ENCODE data around the gene PRSS56. TPM values are rescaled to one million over a fixed set of nuclear protein-coding genes. Genes with fewer than 3 reads are reported as not detected.

Gene PRSS56
- total RNA-seq, 1 donor from 2014 or later, result not detected

- no peak for DNase-seq (ENCODE audit: low spot score)
- intact Hi-C loops (cut with DNase I), result no loop called here
Observed at GRCh38 chr2:232485757-232486557, 34.2 kb upstream of the PRSS56 start.

DNA sequence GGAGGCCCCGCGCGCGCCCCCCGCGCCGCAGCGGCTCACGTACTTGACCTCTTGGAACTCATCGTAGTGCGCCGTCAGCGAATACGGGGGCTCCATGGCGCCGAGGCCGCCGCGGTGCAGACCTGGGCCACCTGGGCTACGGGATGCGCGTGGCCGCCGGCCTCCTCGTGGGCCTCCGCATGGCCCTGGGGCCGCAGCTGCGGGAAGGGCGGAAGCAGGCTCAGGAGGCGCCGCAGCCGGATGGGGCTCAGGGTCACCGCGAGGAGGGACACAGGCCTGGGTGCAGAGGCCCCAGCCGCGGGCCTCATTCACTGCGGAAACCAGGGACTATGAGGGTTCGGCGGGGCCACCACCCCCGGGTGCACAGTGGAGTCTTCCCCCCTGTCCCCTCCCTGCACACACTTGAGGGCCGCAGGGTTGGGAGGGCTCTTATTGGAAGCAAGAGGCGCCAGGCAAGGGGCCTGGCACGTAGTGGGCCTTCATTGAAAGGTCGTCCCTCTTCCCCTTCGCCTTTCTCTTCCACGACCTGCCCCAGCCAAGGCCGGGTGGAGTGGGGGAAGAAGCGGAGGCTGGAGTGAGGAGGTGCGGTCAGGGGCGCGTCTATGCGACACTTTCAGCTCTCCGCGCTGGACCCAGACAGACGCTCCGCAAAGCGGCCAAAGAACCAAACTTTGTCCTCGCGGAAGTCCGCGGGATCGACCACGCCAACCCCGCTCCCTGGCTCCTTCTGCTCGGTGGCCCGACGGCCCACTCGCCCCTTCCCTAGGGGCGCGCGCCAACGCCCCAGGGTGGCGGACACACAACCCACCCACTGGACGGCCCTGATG, 33.4 kb upstream of the PRSS56 start:
- no peak for DNase-seq (ENCODE audit: low spot score)
- intact Hi-C loops (cut with DNase I), result no loop called here

DNA sequence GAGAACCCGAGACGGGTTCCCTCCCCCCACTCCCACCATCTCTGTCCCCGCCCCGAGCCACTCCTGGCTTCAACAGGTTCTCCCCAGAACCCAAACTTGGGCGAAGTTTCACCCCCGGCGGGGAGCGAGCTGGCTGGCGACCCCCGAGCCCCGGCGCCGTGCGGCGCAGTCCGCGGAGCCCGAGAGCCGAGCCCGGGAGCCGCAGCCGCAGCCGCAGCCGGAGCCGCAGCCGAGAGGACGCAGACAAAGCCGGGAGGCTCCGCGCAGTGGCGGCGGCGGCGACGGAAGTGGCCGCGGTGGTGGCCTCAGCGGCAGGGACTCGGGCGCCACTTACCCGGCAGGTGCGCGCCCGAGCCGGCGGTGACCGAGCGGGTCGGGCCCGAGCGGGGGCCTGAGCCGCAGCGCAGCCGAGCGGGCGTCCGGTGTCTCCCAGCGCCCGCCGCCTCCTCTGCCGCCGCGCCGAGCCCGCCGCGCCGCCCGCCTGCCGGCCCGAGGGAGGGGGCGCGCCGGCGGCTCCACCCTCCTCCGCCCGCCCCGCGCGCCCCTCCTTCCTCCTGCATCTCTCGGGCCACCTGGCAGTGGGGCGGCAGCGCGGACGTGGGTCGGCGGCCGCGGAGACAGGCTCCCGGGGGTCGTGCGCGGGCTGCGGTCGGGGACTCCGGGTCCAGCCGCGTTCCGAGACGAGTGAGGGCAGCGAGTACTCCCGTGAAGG, 32.6 kb upstream of the PRSS56 start, which contains the start of gene ECEL1:
Gene ECEL1 (minus strand): TSS at position 450 of the 712 bp plus-strand sequence. CDS start 1,181 bp downstream, outside the sequence.
- intact Hi-C loops (cut with DNase I), result no loop called here

GRCh38 chr2:232488097-232488711, 32.0 kb upstream of the PRSS56 start:
- DNase-seq (ENCODE audit: low spot score), result no peak

More for the DNA sequence above, 32.6 kb upstream of the PRSS56 start, which contains the start of gene ECEL1:
- no peak for DNase-seq (ENCODE audit: low spot score)

DNA sequence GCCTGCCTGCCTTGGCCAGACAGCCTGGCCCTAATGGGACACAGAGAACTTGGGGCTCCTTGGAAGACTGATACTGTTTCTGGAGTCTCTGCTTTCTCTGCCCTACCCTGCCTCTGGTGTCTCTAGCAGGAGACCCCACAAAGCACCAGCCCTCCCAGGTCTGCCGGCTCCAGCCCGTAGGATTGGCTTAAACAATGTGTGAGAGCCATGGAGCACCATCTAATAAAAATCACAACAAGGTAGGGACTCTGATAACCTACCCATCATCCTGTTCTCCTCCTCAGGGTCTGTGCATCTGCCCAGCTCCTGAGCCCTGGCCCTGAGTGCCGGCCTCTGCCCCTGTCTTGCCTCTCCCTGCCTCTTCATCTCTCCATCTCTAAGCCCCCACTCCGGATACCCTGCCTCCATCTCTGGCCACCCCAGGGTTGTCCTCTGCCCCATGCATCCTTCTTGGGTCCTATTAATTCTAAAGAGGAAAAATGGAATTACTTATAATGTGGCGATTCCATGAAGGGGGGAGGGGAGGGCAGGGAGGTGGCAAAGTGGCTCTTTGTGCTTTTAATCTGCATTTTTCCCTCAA, 31.4 kb upstream of the PRSS56 start:
- intact Hi-C loops (cut with DNase I), result no loop called here
- no peak for DNase-seq (ENCODE audit: low spot score)

More at GRCh38 chr2:232488097-232488711, 32.0 kb upstream of the PRSS56 start:
- intact Hi-C loops (cut with DNase I), result no loop called here

GRCh38 chr2:232489516-232490220, 30.5 kb upstream of the PRSS56 start:
- DNase-seq (ENCODE audit: low spot score), result no peak
- intact Hi-C loops (cut with DNase I), result loop anchor here (5.0 kb wide), 1 partner anchor 977 kb away; no protein-coding TSS in a partner anchor

GRCh38 chr2:232490221-232491138, 29.7 kb upstream of the PRSS56 start:
- intact Hi-C loops (cut with DNase I), result loop anchor here (5.0 kb wide), 1 partner anchor 978 kb away; no protein-coding TSS in a partner anchor
- DNase-seq (ENCODE audit: low spot score), result no peak

DNA sequence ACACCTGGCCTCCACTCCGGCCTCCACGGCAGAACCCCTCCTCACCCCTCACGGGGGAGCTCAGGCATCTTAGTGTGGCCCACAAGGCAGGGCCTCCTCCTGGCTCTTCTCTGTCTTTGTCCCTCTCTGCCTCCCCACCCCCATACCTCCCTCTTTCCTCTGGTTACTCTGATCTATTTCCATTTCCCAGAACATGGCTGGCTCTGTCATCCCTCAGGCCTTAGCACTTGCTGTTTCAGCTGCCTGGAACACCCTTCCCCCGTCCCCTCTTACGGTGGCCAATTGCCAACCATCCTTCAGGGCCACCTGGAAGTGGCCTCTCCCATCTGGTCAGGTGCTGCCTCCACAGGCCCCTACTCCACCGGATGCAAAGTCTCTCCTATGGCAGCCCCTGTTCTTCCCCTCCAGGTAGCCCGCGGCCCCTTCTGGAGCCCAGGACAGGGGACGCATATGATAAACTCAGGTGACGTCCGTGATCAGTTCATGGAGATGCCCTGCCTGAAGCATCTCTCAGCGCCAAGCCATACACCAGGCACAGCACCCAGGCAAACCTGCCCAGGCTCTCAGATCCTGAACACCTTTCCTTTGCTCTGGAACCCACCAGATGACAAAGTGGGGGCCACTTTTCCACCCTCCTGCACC, 28.9 kb upstream of the PRSS56 start:
- no peak for DNase-seq (ENCODE audit: low spot score)
- intact Hi-C loops (cut with DNase I), result loop anchor here (5.0 kb wide), 1 partner anchor 979 kb away; no protein-coding TSS in a partner anchor

DNA sequence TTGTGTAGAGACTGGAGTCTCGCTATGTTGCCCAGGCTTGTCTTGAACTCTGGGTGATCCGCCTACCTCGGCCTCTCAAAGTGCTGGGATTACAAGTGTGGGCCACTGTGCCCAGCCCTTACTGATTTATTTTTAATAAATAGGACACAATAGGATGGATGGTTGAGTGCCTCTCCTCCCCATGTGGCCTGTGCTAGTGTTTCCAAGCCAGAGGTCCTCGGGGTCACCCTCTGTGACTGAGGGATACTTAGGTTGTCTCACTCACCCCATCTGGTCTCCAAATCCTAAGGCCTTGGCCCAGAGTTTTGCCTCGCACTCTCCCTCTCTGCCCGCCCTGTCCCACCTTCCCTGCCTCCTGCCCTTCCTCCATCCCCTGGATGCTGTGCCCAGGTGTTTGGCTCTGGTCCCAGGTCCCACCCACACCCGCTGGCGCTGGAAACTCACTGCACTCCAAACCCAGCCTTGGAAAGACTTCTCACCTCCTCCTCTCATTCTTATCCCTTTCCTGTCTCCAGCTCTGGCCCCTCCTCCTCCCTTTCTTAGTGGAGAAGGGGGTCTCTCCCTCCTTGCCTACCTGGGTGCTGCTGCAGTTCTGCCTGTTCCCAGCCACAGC, 27.8 kb upstream of the PRSS56 start:
- intact Hi-C loops (cut with DNase I), result loop anchor here (5.0 kb wide), 1 partner anchor 980 kb away; no protein-coding TSS in a partner anchor
- no peak for DNase-seq (ENCODE audit: low spot score)

- intact Hi-C loops (cut with DNase I), result loop anchor here (5.0 kb wide), 1 partner anchor 981 kb away; no protein-coding TSS in a partner anchor
- DNase-seq (ENCODE audit: low spot score), result no peak
Observed at GRCh38 chr2:232492963-232493700, 27.1 kb upstream of the PRSS56 start.

DNA sequence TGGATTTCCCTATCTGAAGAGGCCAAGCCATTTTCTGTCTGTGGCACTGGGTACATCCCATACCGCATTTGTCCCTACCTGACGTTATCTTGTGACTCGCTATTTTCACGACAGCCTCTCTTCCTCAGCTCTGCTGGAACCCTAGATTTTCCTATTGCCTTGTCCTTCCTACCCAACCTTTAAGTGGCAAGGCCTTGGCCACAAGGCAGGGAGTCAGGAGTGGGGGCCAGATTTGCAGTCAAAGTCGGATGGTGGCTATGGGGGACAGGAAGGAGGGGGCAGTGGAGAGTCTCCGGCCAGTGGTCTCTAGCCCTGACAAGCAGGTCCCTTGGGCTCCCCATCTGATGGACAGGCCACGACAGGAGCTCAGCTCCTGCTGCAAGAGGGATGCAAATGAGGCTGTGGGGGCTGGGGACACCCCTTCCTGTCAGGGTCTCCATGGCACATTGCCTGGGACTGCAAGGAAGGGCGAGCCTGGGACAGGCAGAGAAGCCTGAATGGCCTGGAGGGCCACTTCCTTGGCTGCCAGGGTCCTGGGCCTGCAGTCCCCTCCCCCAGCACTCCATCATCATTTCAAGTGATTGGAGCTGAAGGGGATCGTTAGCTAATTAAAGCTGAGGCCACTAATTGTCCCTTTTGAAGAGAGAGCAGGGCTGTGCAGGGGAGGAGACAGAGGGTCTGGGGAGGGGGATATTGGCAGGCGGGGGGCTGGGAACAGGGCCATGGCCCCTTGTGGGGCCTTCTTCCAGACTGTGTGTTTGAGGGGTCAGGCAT, 26.3 kb upstream of the PRSS56 start:
- intact Hi-C loops (cut with DNase I), result loop anchor here (5.0 kb wide), 1 partner anchor 982 kb away; no protein-coding TSS in a partner anchor
- DNase-seq (ENCODE audit: low spot score), result no peak

DNA sequence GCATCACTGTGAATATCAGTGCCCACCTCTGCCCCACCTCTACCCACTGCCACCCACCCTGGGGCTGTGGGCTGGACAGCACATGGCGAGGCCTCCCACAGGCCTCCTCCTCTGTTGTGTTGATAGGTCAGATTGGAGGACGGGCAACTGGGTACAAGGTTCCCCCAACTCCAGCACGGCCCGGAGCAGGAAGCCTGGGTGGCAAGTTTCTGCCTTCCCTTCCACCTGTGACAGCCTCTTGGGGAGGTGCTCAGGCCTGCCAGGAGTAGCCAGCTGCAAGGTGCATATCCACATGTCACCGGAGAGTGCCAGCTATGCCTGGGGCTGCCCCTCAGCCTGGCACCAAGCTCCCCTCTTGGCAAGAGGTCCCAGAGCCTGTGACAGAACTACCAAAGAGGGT, 25.6 kb upstream of the PRSS56 start:
- no peak for DNase-seq (ENCODE audit: low spot score)
- intact Hi-C loops (cut with DNase I), result loop anchor here (5.0 kb wide), 1 partner anchor 982 kb away; no protein-coding TSS in a partner anchor

GRCh38 chr2:232495292-232495691, 24.9 kb upstream of the PRSS56 start:
- intact Hi-C loops (cut with DNase I), result no loop called here
- no peak for DNase-seq (ENCODE audit: low spot score)

DNA sequence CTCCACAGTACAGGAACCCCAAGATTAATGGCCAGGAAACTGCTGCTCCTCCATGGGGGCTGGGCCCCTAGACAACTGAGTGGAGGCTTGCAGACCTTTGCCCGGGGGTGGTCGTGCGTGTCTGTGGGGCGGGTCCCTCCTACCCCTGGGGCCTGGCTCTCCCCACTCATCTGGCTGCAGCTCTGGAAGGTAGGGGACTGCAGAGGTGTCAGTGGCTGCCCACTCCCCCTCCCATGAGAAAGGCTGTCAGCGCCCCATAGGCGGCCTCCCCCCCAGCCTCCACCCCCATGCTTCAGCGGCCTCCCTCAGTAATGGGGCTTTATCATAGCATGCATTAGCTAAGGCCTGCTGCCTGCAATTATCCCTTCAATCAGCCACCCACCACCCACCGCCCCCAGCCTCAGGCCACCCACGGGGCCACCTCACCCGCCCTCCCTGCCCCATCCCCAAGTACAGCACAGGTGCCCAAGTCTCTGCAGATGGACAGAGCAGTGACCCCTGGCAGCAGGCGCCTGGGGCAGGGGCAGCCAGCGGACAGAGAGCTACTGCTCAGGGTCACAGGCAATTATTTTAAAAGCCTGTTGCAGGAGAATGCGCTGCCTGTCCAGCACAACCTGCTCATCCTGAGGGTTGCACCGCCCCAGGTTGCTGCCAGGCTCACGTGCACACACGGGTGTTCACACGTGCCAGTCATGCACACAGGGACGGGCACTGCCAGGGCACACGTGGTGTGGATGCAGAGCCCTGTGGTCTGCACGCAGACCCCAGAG, 23.5 kb upstream of the PRSS56 start:
- DNase-seq (ENCODE audit: low spot score), result no peak
- intact Hi-C loops (cut with DNase I), result no loop called here

All from cardiac septum (tissue), 1 donor.